Frontal cortex (tissue), 4 donors: Measurements from ENCODE around the gene ELOVL5. TPM values are rescaled to one million over a fixed set of nuclear protein-coding genes. Genes with fewer than 3 reads are reported as not detected.
"Not testable (repeated sequence)": the region's sequence is repeated elsewhere in the genome, so short reads cannot be mapped to it uniquely, and the experiment has no call there.

ENCODE experiments used
- DNase-seq, 2 donors: peaks; one replicate each; pipeline ENCODE4 v3.0.0; 2012; ENCODE audit warnings: low spot score in 2 of 2
- FAIRE-seq: peaks from 2 replicates; lab custom pipeline; 2012; peaks lifted over from hg19 to GRCh38; lab: Jason Lieb, UNC
- total RNA-seq: library from RNA; depleted of rRNA; stranded (reverse); fragments of >200 nt; gene quantifications from one replicate; pipeline ENCODE4 v1.2.3, GENCODE V29; 2014
- donor health status: control.
- donor health status: control.
- donor health status: control.

The ELOVL5 gene
- 50.5 TPM for total RNA-seq

GRCh38 chr6:53348371-53349208, at the start of gene ELOVL5:
ELOVL5 (minus strand) TSS chr6:53348950; CDS start chr6:53295699, 53,251 bp downstream.
- DNase-seq (peak; percentile 83 to 85), FAIRE-seq (no peak)

GRCh38 chr6:53397283-53397682, 48.5 kb upstream of the ELOVL5 start:
- no peak for DNase-seq
- no peak for FAIRE-seq

- no peak for FAIRE-seq
- DNase-seq = no peak
Measured at GRCh38 chr6:53395986-53396385, 47.2 kb upstream of the ELOVL5 start.

GRCh38 chr6:53394704-53395103, 46.0 kb upstream of the ELOVL5 start:
- no peak for DNase-seq
- FAIRE-seq = no peak

GRCh38 chr6:53391170-53391569, 42.4 kb upstream of the ELOVL5 start:
- DNase-seq = no peak
- no peak for FAIRE-seq

- DNase-seq (no peak), FAIRE-seq (no peak)
Measured at GRCh38 chr6:53390010-53390409, 41.3 kb upstream of the ELOVL5 start.

- FAIRE-seq, DNase-seq: not testable (repeated sequence)
Measured at GRCh38 chr6:53388615-53389014, 39.9 kb upstream of the ELOVL5 start.

- DNase-seq = no peak
- FAIRE-seq = no peak
Measured at GRCh38 chr6:53382421-53382820, 33.7 kb upstream of the ELOVL5 start.

- DNase-seq = no peak
- FAIRE-seq = no peak
Measured at GRCh38 chr6:53378208-53378607, 29.5 kb upstream of the ELOVL5 start.

- no peak for DNase-seq
- FAIRE-seq = no peak
Measured at GRCh38 chr6:53377793-53378192, 29.0 kb upstream of the ELOVL5 start.

GRCh38 chr6:53377289-53377688, 28.5 kb upstream of the ELOVL5 start:
- no peak for DNase-seq
- FAIRE-seq = no peak

- no peak for DNase-seq
- FAIRE-seq = no peak
Measured at GRCh38 chr6:53376661-53377226, 28.0 kb upstream of the ELOVL5 start.

GRCh38 chr6:53375847-53376246, 27.1 kb upstream of the ELOVL5 start:
- FAIRE-seq (no peak), DNase-seq (no peak)

GRCh38 chr6:53373638-53374037, 24.9 kb upstream of the ELOVL5 start:
- DNase-seq (no peak), FAIRE-seq (no peak)

GRCh38 chr6:53369876-53370515, 21.2 kb upstream of the ELOVL5 start:
- DNase-seq = no peak
- no peak for FAIRE-seq

- FAIRE-seq (no peak), DNase-seq (no peak)
Measured at GRCh38 chr6:53369051-53369450, 20.3 kb upstream of the ELOVL5 start.

- DNase-seq (no peak), FAIRE-seq (no peak)
Measured at GRCh38 chr6:53366128-53366641, 17.4 kb upstream of the ELOVL5 start.

- no peak for FAIRE-seq
- no peak for DNase-seq
Measured at GRCh38 chr6:53363341-53364079, 14.8 kb upstream of the ELOVL5 start.

- peak in 1 of 2 donors; percentile 25 for DNase-seq
- FAIRE-seq = no peak
Measured at GRCh38 chr6:53361549-53362031, 12.8 kb upstream of the ELOVL5 start.
